NCI-H2081 treated with DMSO at 0.1 percent for 48 hours (cell line): ENCODE results near the gene MAP1LC3B.
"Not testable (repeated sequence)": the region's sequence is repeated elsewhere in the genome, so short reads cannot be mapped to it uniquely, and the experiment has no call there.

Source experiments
- DNase-seq: peaks from one replicate; lab custom pipeline; 2025; lab: John Stamatoyannopoulos, UW

Gene MAP1LC3B

DNA sequence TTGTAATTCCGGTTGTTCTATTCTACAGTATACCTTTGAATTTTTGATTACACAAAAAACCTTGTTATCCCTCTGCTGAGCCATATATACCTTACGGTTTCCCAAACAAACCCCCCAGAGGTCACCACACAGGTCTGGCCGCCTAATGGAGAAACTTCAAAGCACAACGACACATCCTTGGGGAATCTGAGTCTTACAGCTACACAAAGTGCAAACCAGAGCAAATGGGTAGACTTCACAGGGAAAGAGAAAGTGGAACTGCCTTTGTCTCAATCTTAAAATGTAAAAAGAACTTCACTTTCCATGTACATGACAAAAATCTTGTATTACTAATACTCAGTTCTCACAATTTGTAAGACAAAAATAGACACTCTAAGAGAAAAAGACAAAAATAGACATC, 11.3 kb upstream of the MAP1LC3B start:
- DNase-seq: no peak

DNA sequence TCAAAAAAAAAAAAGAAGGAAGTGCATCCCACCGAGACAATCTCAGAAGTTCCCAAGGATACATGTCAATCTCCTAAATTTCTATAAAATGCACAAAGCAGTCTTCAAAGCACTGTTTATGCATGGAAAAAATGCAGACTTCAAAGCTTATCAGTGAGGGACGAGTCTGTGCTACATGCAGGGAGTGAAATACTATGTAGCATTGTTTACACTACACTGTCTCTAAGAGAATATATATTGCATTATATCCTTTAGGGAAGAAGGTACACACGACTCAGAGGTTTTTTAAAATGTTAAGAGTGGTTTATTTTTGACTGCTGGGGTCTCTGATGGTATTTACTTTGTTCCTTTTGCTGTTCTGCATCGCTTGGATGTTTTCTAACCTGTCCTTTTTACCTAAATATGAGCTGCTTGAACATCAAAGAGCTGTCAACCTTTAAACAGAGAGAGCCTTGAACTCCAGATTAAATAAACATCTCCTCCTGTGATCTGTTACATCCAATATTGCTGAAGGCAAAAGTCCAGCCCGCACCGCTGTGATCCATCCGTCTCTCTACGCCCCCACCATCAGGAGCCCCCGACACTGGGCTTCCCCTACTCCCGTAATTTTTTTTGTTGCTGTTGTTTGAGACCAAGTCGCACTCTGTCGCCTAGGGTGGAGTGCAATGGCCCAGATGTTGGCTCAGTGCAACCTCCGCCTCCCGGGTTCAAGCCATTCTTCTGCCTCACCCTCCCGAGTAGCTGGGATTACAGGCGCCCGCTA, 9.9 kb upstream of the MAP1LC3B start:
- DNase-seq: no peak

DNA sequence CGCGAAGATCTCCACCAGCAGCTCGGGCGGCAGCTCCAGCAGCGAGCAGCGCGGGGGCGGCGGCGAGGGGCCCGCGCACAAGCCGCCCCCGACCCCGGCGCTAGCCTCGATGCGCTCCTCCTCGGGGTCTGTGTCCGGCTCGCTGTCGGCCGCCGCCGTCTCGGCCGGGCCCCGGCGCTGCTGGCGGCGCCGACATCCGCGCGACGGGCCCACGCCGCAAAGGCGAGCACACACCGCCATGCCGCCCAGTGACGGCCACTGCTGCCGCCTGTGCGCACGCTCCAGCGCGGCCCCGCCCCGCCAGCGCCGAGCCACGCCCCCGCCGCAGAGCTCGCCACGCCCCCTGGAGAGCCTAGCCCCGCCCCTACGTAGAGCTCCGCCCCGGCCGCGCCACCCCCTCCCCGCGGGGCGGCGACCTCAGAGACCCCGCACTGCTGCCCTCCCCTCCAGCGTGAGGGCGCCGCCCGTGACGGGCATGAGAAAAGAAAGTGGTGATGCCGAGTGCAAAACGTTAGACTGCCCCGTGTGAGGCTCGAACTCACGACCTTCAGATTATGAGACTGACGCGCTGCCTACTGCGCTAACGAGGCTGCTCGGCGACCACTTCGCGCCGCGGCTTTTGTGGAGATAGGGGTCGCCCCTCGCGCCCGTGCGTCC, 8.5 kb upstream of the MAP1LC3B start, which contains the start of gene FBXO31:
FBXO31 (minus strand) TSS at position 272 of the 657 bp plus-strand sequence; CDS start at position 240, 32 bp downstream.
- DNase-seq: peak; percentile 4

DNA sequence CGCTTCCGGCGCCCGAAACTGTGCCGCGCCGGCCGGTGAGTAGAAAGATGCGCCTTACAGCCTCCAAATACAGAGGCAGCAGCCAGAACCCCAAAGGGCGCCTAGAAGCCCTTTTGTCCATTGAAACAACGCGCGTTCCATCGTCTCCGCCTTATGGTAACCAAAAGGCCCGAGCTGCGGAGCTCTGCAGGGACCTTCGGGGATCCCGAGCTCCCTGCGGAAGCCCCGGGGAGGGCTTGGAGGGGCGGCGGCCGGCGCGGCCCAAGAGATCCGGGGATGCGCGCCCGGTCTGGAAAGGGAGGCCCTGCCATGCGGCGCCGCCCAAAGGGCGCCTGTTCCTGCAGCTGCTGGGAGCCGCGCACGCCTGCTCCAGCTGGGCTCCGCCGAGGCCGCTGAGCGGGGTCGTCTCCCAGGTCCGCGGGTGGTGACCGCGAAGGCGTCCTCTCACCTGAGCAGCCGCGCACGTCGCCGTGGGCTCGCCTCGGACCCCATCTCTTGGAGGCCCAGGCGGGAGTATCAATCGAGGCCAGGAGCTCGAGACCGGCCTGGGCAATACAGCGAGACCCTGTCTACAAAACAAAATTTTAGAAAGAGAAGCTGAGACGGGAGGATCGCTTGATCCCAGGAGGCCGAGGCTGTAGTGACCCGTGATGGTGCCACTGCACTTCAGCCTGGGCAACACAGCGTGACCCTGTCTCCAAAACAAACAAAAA, 7.8 kb upstream of the MAP1LC3B start:
- no peak for DNase-seq

DNA sequence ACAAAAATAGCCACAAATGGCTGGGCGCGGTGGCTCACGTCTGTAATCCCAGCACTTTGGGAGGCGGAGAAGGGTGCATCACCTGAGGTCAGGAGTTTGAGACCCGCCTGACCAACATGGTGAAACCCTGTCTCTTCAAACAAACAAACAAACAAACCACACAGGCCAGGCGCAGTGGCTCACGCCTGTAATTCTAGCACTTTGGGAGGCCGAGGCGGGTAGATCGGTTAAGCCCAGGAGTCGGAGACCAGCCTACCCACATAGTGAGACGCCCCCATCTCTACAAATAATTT, 7.3 kb upstream of the MAP1LC3B start:
- not testable (repeated sequence) for DNase-seq

DNA sequence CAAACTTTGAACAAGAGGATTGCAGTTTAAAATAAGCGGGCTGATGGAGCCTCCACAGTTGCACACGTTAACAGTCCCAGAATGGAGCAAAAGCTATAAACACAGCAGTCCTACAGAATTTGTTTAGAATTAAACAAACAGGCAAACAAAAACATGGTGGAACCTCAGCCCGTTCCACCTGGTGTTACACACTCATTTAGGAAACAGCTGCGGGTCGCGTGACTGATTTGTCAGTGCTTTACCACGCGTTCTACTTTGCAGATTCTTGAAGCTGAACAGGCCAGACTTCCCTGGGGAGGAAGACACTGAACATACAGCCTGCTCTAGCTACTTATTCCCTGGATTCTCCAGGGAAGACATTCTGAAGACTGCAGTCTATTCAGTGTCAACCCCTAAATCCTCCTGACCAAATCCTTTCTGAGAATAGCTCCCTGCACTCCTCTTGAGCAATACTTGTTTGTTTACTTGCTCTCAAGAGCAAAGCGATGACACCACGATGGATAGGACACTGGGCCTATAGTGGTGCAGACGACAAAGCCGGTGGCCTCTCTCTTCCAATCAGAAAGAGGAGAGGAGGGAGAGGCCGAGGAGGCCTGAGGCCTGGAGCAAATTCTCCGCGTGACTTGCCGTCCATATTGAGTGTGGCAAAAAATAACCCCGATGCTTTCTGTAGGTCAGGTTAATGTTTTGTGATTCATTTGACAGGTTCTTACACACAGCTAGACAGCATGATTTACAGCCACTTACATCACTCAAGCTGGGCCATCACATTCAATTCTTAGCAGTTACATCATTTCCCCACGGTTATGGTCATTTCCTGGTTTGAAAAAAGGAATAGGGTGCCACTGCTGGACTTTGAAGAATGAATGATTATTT, 4.0 kb upstream of the MAP1LC3B start:
- peak; percentile 66 for DNase-seq

DNA sequence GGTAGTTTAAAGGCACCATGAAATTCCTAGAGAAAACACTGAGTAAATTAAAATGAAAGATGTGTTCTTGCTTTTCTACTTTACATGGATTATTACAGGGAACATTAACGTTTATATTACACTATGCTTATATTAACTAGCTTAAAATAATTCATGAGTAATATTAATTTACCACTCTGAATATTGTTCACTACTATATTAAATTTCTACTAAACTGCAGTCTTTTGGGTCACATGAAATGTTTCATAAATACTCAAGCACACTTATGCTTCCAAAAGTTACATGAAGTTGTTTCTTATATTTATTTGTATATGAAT, 3.4 kb upstream of the MAP1LC3B start:
- no peak for DNase-seq

DNA sequence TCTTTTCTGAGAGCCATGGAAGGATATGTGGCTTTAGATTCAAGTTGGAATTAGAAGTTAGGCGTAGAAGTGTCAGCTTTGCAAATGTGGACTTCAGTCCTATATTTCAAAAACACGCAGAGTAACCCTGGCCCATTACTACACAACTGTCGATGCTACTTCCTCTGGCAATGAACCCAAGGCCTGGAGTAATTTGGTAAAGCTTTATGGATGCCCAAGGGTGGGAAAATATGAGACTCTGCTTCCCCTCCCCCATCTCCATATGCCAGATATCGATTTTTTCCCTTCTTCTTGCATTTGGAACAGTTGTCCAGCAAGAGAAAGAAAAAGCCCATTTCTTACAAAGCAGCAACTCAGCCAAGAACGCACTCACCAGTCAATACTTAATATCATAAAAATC, 2.9 kb upstream of the MAP1LC3B start:
- DNase-seq: no peak

DNA sequence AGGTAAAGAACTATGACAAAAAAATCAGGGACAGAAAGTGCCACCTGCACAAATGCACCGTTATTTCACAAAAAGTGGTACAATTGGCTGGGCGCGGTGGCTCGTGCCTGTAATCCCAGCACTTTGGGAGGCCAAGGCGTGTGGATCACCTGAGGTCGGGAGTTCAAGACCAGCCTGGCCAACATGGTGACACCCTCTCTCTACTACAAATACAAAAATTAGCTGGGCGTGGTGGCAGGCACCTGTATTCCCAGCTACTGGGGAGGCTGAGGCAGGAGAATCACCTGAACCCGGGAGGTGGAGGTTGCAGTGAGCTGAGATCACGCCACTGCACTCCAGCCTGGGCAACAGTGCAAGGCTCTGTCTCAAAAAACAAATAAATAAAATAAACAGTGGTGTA, 2.2 kb upstream of the MAP1LC3B start:
- DNase-seq: not testable (repeated sequence)

DNA sequence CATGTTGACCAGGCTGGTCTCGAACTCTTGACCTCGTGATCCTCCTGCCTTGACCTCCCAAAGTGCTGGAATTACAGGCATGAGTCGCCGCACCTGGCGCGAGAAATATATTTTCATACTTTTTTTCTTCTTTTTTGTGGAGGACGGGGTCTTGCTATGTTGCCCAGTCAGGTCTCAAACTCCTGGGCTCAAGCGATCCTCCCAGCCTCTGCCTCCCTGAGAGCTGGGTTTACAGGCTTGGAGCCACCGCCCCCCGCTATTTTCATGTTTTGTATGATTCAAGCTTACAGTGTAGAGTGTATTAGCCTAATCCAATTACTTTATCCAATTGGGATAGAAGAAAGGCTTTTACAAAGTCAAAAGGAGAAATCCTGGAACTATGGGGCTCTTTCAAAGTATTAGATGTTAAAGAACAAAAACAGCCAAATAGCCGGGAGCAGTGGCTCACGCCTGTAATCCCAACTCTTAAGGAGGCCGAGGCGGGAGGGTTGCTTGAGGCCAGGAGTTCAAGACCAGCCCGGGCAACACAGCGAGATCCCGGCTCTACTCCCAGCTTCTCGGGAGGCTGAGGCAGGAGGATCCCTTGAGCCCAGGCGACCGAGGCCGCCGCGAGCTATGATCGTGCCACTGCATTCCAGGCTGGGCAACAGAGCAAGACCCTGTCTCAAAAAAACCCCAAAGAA, 1.4 kb upstream of the MAP1LC3B start:
- DNase-seq: no peak

DNA sequence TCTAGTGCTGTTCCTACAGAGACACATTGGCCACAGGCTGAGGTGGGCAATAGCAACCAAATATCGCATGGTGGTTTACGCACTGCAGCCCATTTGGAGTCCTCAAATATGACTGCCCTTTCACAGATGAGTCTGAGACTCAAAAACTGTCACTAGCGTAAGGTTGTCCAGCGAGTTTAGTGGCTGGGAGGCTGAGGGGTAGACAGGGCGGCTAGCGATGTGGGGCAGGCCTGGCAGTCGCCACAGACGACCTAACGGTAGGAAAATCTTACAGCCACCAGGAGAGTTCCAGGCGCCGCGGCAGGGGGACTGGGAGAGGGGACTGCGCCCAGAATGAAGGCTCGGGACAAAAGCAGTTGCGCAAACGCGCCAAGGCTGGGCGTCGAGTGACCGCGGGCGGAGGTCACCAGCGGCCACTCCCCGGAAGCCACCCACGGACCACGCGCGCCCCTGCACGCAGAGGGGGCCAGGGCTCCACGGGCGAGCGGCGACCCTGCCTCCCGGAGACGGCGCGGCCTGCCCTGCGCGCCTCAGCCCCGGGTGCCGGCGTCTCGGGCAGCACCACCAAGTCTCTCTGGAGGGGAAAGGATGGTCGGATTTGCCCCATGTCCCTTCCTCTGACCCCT, 699 bp upstream of the MAP1LC3B start:
- no peak for DNase-seq

DNA sequence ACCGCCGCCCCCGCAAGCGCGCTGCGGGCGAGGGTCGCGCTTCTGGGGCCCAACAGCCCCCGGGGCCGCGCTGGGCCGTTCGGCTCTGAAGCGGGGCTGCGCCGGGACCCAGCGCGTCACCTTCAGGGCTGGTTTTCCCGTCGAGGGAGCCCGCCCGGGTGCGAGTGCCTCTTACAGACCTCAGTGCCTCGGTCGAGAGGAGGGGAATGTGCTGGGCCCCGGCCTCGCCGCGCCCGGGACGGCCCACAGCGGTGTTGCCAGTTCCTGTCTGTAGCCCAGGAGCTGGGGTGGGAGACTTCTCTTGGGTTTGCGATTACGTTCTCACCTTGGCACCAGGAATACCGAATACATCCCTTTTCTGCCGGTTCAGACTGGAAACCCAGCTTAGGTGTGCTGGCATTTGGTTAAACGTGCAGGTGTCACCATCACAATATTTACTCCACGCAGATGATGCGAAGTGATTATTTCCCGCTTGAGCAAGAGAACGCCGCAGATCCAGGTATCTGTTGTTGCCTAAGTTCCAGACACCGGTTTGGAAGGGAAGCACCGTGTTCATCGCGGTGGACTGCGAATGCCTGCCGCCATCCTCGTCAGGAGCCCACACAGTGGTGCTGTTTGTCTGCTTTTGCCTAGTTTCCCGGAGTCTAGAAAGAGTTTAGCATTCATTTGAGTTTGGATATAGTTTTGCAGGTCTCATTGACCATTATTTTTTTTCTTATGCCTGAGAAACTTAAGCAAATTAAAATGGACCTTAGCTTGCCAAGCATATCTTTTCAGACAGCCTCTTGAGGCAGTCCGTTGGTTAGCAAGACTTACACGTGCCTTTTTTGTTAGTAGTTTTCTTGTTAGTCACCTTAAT, 914 bp downstream of the MAP1LC3B start:
- no peak for DNase-seq

DNA sequence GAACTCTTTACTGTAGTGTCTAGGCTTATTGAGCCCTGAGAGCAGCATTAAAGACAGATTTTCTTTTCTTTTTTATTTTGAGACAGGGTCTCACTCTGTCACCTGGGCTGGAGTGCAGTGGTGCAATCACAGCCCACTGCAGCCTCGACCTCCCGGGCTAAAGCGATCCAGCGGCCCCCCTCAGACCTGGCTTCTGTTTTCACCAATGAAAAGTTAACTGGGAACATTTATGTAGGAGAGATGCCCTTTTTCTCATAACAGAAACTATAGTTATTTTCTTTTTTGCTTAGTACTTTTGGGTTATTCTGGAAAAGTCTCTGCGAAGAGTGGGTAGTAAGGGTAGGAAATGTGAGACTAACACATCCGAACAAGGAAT, 1.5 kb downstream of the MAP1LC3B start:
- DNase-seq: no peak

DNA sequence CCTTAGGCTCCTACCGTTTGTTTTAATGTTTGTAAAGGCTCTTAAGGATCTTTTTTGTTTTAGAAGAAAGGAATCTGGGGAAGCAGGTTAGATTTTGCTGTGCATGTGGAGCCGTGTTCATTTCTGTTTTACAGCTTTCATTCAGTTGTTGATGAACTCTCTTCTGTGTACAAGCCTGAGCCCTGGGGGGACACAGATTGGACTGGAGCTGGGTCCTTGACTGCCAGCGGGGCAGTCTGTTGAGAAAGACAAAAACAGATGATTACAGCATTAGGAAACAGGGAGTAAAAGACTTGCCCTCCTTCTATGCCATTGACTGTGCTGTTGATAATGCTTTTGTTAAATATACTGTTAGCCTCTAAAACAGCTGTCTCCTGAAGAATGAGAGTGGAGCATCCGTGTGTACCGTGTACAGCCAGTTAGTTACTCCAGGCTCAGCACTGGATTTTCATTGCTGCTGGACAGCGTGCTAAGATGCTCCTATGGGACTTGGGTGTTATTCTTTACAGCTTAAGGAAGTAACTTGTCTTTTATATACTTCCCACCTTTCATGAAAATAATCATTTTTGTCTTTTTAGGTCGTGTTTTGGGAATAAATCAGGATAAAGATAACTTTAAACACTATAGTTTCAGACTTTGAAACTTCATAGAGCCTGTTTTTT, 3.2 kb downstream of the MAP1LC3B start:
- no peak for DNase-seq

DNA sequence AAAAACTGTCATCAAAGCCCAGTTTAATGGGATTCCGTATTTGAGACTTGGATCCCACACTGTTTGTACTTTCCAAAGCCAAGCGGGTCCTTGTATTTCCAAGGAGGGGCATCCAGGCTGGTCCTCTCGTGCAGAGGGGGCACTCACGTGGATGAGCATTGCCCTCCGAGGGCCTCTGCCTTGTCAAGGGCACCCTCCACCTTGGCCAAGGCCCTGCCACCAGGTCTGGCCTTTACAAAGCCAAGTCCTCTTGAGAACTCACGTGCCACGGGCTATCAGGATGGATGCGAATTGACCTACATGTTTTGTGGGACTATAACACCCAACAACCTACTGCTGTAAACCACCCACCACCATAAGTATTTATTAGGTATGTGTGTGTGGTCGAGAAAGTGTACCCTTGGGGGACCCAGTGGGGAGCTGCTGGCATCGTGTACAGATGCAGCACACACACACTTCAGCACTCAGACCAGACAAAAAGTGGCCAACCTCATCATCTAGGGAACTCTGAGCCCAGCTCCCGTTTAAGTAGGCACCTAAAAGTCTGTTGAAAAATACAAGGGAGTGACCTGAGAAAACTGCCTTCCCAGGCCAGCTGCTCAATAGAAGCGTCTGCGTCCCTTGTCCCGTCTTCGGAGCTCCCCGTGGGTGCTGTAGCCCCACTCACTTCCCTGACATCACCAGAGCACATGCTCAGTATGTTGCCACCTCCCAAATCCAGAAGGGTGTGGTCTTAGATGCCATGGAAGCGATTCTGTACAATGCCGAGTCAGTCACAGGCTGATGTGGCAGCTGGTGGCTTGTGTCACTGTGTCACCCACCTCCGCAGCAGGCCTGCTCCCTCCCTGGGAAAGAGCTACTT, 12.9 kb downstream of the MAP1LC3B start:
- DNase-seq: no peak

DNA sequence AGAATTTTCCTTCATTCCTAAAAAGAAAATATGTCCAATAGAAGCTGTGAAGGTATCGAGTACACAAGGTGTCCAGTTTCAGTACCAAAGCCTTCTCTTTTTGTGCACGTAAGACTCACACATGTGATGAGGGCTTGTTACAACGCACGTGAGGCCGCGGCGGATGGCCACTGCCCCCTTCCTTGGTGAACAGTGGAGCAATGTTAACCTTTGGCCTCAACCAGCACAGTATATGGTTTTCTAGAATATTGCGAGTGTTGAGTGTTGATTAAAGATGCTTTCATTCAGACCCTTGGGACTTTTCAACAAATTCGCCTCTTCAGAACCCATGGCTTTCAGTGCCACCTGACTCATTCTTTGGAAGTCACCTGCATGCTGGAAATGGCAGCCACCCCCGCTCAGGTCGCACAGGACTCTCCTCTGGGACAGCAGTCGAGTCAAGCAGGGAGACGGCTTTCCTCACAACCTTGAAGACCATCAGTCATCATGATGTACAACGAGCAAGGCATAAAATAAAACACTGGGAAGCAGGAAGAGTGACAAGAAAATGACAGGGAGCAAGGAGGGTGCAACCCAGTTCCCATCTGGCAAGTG, 14.5 kb downstream of the MAP1LC3B start:
- DNase-seq: no peak

DNA sequence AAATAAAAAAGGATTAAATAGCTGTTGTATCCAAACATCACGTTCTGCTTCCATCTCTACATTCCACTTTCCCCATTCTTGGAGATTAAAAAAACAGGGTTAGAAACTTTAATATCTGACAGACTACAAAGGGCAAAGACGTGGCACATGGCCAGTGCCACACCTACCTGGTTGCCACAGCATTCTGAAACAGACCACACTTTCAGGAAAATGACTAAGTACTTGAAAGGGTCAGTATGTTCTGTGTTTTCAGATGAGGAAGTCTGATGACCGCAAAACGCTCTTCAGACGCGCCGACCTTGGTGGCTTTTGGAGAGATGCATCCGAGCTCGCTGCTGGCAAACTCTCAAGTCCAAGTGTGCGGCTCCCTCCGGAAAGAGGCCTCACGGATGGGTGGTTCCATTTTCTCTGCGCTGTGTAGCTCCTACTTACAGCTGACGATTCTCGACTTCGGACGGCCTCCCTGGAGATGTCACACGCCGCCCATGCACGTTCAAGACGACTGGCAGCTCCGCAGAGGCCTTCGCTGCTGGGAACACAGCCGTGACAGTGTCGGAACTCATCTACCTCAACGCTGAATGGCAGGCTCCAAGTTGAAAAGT, 15.5 kb downstream of the MAP1LC3B start:
- DNase-seq: no peak

DNA sequence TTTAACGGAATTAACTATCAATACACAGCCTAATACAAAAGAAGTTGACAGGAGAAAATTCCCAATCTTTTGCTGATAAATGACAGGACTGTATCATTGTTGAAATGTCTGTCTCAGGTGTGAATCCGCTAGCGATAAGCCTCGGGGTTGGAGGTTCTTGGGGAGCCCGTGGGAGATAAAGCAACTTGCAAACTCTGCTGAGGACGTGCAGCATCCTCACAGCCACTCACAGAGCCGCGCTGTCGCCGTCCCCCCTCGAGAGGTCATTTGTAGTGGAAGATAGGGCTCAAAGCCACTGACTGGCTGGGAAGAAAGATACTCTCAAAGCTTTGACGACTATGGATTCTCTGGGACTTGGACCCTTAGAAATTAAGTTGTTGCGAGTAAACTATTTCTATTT, 17.0 kb downstream of the MAP1LC3B start:
- DNase-seq: no peak
